GM15510 (cell line): Measurements from ENCODE around the gene GRIN2A.

Source experiments
- POLR2A ChIP-seq: IDR thresholded peaks from 3 replicates; pipeline ENCODE4 v1.6.1; 2011; ENCODE audit warnings: borderline replicate concordance; ENCODE audit not compliant: insufficient read length; ENCODE audit errors: extremely low read depth

The GRIN2A gene

GRCh38 chr16:9966569-9967157 is 215.6 kb downstream of the GRIN2A start:
- no peak for TF ChIP-seq POLR2A

GRCh38 chr16:9965079-9965478 is 217.1 kb downstream of the GRIN2A start:
- no peak for TF ChIP-seq POLR2A

- TF ChIP-seq POLR2A: no peak
Observed at GRCh38 chr16:9964426-9964825, 217.8 kb downstream of the GRIN2A start.

GRCh38 chr16:9957433-9957832 is 224.8 kb downstream of the GRIN2A start:
- no peak for TF ChIP-seq POLR2A

GRCh38 chr16:9957002-9957401 is 225.2 kb downstream of the GRIN2A start:
- no peak for TF ChIP-seq POLR2A

GRCh38 chr16:9955677-9956076 is 226.6 kb downstream of the GRIN2A start:
- no peak for TF ChIP-seq POLR2A

- TF ChIP-seq POLR2A: no peak
Observed at GRCh38 chr16:9953908-9954570, 228.2 kb downstream of the GRIN2A start.

- TF ChIP-seq POLR2A: no peak
Observed at GRCh38 chr16:9950658-9951057, 231.6 kb downstream of the GRIN2A start.

GRCh38 chr16:9949396-9949795 is 232.8 kb downstream of the GRIN2A start:
- no peak for TF ChIP-seq POLR2A

- TF ChIP-seq POLR2A: no peak
Observed at GRCh38 chr16:9948933-9949332, 233.3 kb downstream of the GRIN2A start.

GRCh38 chr16:9946022-9946720 is 236.1 kb downstream of the GRIN2A start:
- no peak for TF ChIP-seq POLR2A

- no peak for TF ChIP-seq POLR2A
Observed at GRCh38 chr16:9943121-9943520, 239.1 kb downstream of the GRIN2A start.

GRCh38 chr16:9941245-9941644 is 241.0 kb downstream of the GRIN2A start:
- no peak for TF ChIP-seq POLR2A

- TF ChIP-seq POLR2A: no peak
Observed at GRCh38 chr16:9934723-9935508, 247.3 kb downstream of the GRIN2A start.
